ENCODE data around the gene ATP10A.

Gene ATP10A

GRCh38 chr15:25732191-25732590 is 130.9 kb downstream of the ATP10A start:
- no peak for TF ChIP-seq CTCF (IDR thresholded peaks at IDR 0.05; ENCODE audit: control insufficient read depth, extremely low read depth, insufficient read depth)
- H3K4me3 ChIP-seq (ENCODE audit: low read depth, low read length) = no peak overlapping the region
- no peak for DNase-seq (ENCODE audit: low read depth)

GRCh38 chr15:25731411-25731810 is 131.7 kb downstream of the ATP10A start:
- no peak for DNase-seq (ENCODE audit: low read depth)
- no peak overlapping the region for H3K4me3 ChIP-seq (ENCODE audit: low read depth, low read length)
- no peak for TF ChIP-seq CTCF (IDR thresholded peaks at IDR 0.05; ENCODE audit: control insufficient read depth, extremely low read depth, insufficient read depth)

- TF ChIP-seq CTCF (IDR thresholded peaks at IDR 0.05; ENCODE audit: control insufficient read depth, extremely low read depth, insufficient read depth) = no peak
- no peak overlapping the region for H3K4me3 ChIP-seq (ENCODE audit: low read depth, low read length)
- DNase-seq (ENCODE audit: low read depth) = no peak
Measured at GRCh38 chr15:25730918-25731317, 132.2 kb downstream of the ATP10A start.

GRCh38 chr15:25728816-25729215 is 134.3 kb downstream of the ATP10A start:
- DNase-seq (ENCODE audit: low read depth) = no peak
- no peak for TF ChIP-seq CTCF (IDR thresholded peaks at IDR 0.05; ENCODE audit: control insufficient read depth, extremely low read depth, insufficient read depth)

GRCh38 chr15:25727867-25728600 is 135.1 kb downstream of the ATP10A start:
- H3K4me3 ChIP-seq (ENCODE audit: low read depth, low read length) = no peak overlapping the region
- DNase-seq (ENCODE audit: low read depth) = no peak
- no peak for TF ChIP-seq CTCF (IDR thresholded peaks at IDR 0.05; ENCODE audit: control insufficient read depth, extremely low read depth, insufficient read depth)

More at GRCh38 chr15:25728816-25729215, 134.3 kb downstream of the ATP10A start:
- H3K4me3 ChIP-seq (ENCODE audit: low read depth, low read length) = no peak overlapping the region

- H3K4me3 ChIP-seq (ENCODE audit: low read depth, low read length) = no peak overlapping the region
- TF ChIP-seq CTCF (IDR thresholded peaks at IDR 0.05; ENCODE audit: control insufficient read depth, extremely low read depth, insufficient read depth) = no peak
- no peak for DNase-seq (ENCODE audit: low read depth)
Measured at GRCh38 chr15:25727116-25727515, 136.0 kb downstream of the ATP10A start.

- TF ChIP-seq CTCF (IDR thresholded peaks at IDR 0.05; ENCODE audit: control insufficient read depth, extremely low read depth, insufficient read depth) = no peak
- no peak overlapping the region for H3K4me3 ChIP-seq (ENCODE audit: low read depth, low read length)
- no peak for DNase-seq (ENCODE audit: low read depth)
Measured at GRCh38 chr15:25725758-25726157, 137.4 kb downstream of the ATP10A start.

Measured in LNCaP clone FGC (cell line).